ENCODE results near the gene KDM6A.
"Not testable (repeated sequence)": the region's sequence is repeated elsewhere in the genome, so short reads cannot be mapped to it uniquely, and the experiment has no call there.

The KDM6A gene

GRCh38 chrX:45110494-45110893, 237.5 kb downstream of the KDM6A start:
- Histone ChIP-seq H3K4me3 (ENCODE audit: low read depth in 1 of 5, low read length in 5 of 5) (no peak overlapping the region), H3K4me1 (ENCODE audit: control insufficient read depth in 5 of 5, insufficient read depth in 5 of 5, low read length in 5 of 5) (no peaks in the 10 kb centered on the region), H3K9ac (ENCODE audit: low read length in 5 of 5) (no peak overlapping the region), H3K36me3 (ENCODE audit: control insufficient read depth in 5 of 5, insufficient read depth in 5 of 5, low read length in 5 of 5) (peaks cover 21 to 63% (median 31%) of the 10 kb centered on the region in 5 donors), H3K9me3 (ENCODE audit: control insufficient read depth in 5 of 5, low read length in 5 of 5) (no peaks in the 10 kb centered on the region), H3K27ac (ENCODE audit: low read depth, low read length) (no peak overlapping the region), H3K27me3 (ENCODE audit: control insufficient read depth in 5 of 5, insufficient read depth in 4 of 5, low read length in 5 of 5) (no peaks in the 10 kb centered on the region)

- Histone ChIP-seq H3K36me3 (ENCODE audit: control insufficient read depth in 5 of 5, insufficient read depth in 5 of 5, low read length in 5 of 5) (no peaks in the 10 kb centered on the region), H3K27me3 (ENCODE audit: control insufficient read depth in 5 of 5, insufficient read depth in 4 of 5, low read length in 5 of 5) (peaks cover 0 to 7% (median 0%) of the 10 kb centered on the region in 5 donors), H3K27ac (ENCODE audit: low read depth, low read length) (no peak overlapping the region), H3K9ac (ENCODE audit: low read length in 5 of 5) (no peak overlapping the region), H3K4me3 (ENCODE audit: low read depth in 1 of 5, low read length in 5 of 5) (no peak overlapping the region), H3K4me1 (ENCODE audit: control insufficient read depth in 5 of 5, insufficient read depth in 5 of 5, low read length in 5 of 5) (no peaks in the 10 kb centered on the region), H3K9me3 (ENCODE audit: control insufficient read depth in 5 of 5, low read length in 5 of 5) (peaks cover 0 to 5% (median 4%) of the 10 kb centered on the region in 5 donors)
These were observed 253.2 kb downstream of the KDM6A start for GRCh38 chrX:45126158-45126557.

DNA sequence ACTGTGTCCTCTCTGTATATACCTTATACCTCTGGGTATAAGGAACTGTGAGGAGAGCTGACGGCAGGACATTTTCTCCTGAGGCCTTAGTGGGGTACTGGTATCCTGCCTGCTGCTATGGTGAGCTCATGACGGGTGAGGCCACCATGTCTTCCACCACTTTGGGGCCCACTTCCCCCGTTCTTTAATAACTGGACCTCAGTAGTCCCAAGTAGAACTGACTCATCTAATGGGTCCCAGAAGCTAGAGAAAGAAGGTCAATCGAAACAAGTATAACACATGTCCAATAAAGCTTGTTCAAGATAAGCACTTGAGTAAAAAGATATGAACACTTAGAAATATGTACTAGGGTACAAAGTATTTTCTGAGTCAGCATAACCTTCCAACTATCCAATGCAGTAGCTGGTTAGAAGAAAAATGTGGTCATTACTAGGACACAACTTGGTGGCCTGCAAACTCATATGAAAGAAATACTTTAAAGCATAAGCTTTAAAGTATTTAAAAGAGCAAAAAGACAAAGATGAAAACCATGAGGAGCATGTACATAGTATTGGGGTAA, 256.0 kb downstream of the KDM6A start:
- Histone ChIP-seq H3K36me3 (ENCODE audit: control insufficient read depth in 5 of 5, insufficient read depth in 5 of 5, low read length in 5 of 5) (no peaks in the 10 kb centered on the region), H3K9me3 (ENCODE audit: control insufficient read depth in 5 of 5, low read length in 5 of 5) (peaks cover 0 to 5% (median 4%) of the 10 kb centered on the region in 5 donors), H3K27ac (ENCODE audit: low read depth, low read length) (no peak overlapping the region), H3K4me3 (ENCODE audit: low read depth in 1 of 5, low read length in 5 of 5) (no peak overlapping the region), H3K4me1 (ENCODE audit: control insufficient read depth in 5 of 5, insufficient read depth in 5 of 5, low read length in 5 of 5) (peaks cover 0 to under 1% (median 0%) of the 10 kb centered on the region in 5 donors), H3K9ac (ENCODE audit: low read length in 5 of 5) (no peak overlapping the region), H3K27me3 (ENCODE audit: control insufficient read depth in 5 of 5, insufficient read depth in 4 of 5, low read length in 5 of 5) (peaks cover 0 to 7% (median 0%) of the 10 kb centered on the region in 5 donors)

DNA sequence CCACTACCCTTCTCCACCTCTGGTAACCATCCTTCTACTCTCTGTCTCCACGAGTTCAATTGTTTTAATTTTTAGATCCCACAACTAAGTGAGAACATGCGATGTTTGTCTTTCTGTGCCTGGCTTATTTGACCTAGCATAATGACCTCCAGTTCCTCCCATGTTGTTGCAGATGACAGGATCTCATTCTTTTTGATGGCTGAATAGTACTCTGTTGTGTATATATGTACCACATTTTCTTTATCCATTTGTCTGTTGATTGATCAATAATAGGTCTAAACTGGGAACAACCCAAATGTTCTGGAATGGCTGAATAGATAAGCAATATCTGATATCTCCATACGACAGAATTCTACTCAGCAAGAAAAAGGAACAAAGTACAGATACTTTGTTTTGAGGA, 260.5 kb downstream of the KDM6A start:
- no peak overlapping the region for H3K4me3 ChIP-seq (ENCODE audit: low read depth in 1 of 5, low read length in 5 of 5)
- H3K27me3 ChIP-seq (ENCODE audit: control insufficient read depth in 5 of 5, insufficient read depth in 4 of 5, low read length in 5 of 5), result peaks cover 0 to 7% (median 0%) of the 10 kb centered on the region in 5 donors
- H3K9ac ChIP-seq (ENCODE audit: low read length in 5 of 5), result no peak overlapping the region
- peaks cover 0 to 7% (median 0%) of the 10 kb centered on the region in 5 donors for H3K4me1 ChIP-seq (ENCODE audit: control insufficient read depth in 5 of 5, insufficient read depth in 5 of 5, low read length in 5 of 5)
- peaks cover 0 to 2% (median 0%) of the 10 kb centered on the region in 5 donors for H3K9me3 ChIP-seq (ENCODE audit: control insufficient read depth in 5 of 5, low read length in 5 of 5)
- no peaks in the 10 kb centered on the region for H3K36me3 ChIP-seq (ENCODE audit: control insufficient read depth in 5 of 5, insufficient read depth in 5 of 5, low read length in 5 of 5)
- H3K27ac ChIP-seq (ENCODE audit: low read depth, low read length), result no peak overlapping the region

GRCh38 chrX:45134315-45134731, 261.3 kb downstream of the KDM6A start:
- H3K27ac ChIP-seq (ENCODE audit: low read depth, low read length), result no peak overlapping the region
- H3K36me3 ChIP-seq (ENCODE audit: control insufficient read depth in 5 of 5, insufficient read depth in 5 of 5, low read length in 5 of 5), result no peaks in the 10 kb centered on the region
- peak overlapping the region in 1 of 5 donors; percentile 35 for H3K9ac ChIP-seq (ENCODE audit: low read length in 5 of 5)
- H3K4me3 ChIP-seq (ENCODE audit: low read depth in 1 of 5, low read length in 5 of 5), result no peak overlapping the region
- peaks cover 0 to 2% (median 0%) of the 10 kb centered on the region in 5 donors for H3K9me3 ChIP-seq (ENCODE audit: control insufficient read depth in 5 of 5, low read length in 5 of 5)
- H3K4me1 ChIP-seq (ENCODE audit: control insufficient read depth in 5 of 5, insufficient read depth in 5 of 5, low read length in 5 of 5), result peaks cover 0 to 7% (median 0%) of the 10 kb centered on the region in 5 donors
- H3K27me3 ChIP-seq (ENCODE audit: control insufficient read depth in 5 of 5, insufficient read depth in 4 of 5, low read length in 5 of 5), result no peaks in the 10 kb centered on the region

GRCh38 chrX:45134775-45135174, 261.8 kb downstream of the KDM6A start:
- H3K9me3 ChIP-seq (ENCODE audit: control insufficient read depth in 5 of 5, low read length in 5 of 5), result peaks cover 0 to 2% (median 0%) of the 10 kb centered on the region in 5 donors
- peak overlapping the region in 1 of 5 donors; percentile 2 for H3K9ac ChIP-seq (ENCODE audit: low read length in 5 of 5)
- peaks cover 0 to 7% (median 0%) of the 10 kb centered on the region in 5 donors for H3K4me1 ChIP-seq (ENCODE audit: control insufficient read depth in 5 of 5, insufficient read depth in 5 of 5, low read length in 5 of 5)
- no peak overlapping the region for H3K4me3 ChIP-seq (ENCODE audit: low read depth in 1 of 5, low read length in 5 of 5)
- no peaks in the 10 kb centered on the region for H3K36me3 ChIP-seq (ENCODE audit: control insufficient read depth in 5 of 5, insufficient read depth in 5 of 5, low read length in 5 of 5)
- H3K27ac ChIP-seq (ENCODE audit: low read depth, low read length), result no peak overlapping the region
- no peaks in the 10 kb centered on the region for H3K27me3 ChIP-seq (ENCODE audit: control insufficient read depth in 5 of 5, insufficient read depth in 4 of 5, low read length in 5 of 5)

- not testable (repeated sequence) for H3K4me1 ChIP-seq (ENCODE audit: control insufficient read depth in 5 of 5, insufficient read depth in 5 of 5, low read length in 5 of 5); H3K4me3 ChIP-seq (ENCODE audit: low read depth in 1 of 5, low read length in 5 of 5); H3K9ac ChIP-seq (ENCODE audit: low read length in 5 of 5); H3K36me3 ChIP-seq (ENCODE audit: control insufficient read depth in 5 of 5, insufficient read depth in 5 of 5, low read length in 5 of 5); H3K27ac ChIP-seq (ENCODE audit: low read depth, low read length); H3K9me3 ChIP-seq (ENCODE audit: control insufficient read depth in 5 of 5, low read length in 5 of 5); H3K27me3 ChIP-seq (ENCODE audit: control insufficient read depth in 5 of 5, insufficient read depth in 4 of 5, low read length in 5 of 5)
These were observed 262.5 kb downstream of the KDM6A start for GRCh38 chrX:45135391-45136075.

- Histone ChIP-seq H3K9ac (ENCODE audit: low read length in 5 of 5) (no peak overlapping the region), H3K27ac (ENCODE audit: low read depth, low read length) (no peak overlapping the region), H3K9me3 (ENCODE audit: control insufficient read depth in 5 of 5, low read length in 5 of 5) (no peaks in the 10 kb centered on the region), H3K27me3 (ENCODE audit: control insufficient read depth in 5 of 5, insufficient read depth in 4 of 5, low read length in 5 of 5) (no peaks in the 10 kb centered on the region), H3K4me3 (ENCODE audit: low read depth in 1 of 5, low read length in 5 of 5) (no peak overlapping the region), H3K4me1 (ENCODE audit: control insufficient read depth in 5 of 5, insufficient read depth in 5 of 5, low read length in 5 of 5) (peaks cover 0 to 7% (median 0%) of the 10 kb centered on the region in 5 donors), H3K36me3 (ENCODE audit: control insufficient read depth in 5 of 5, insufficient read depth in 5 of 5, low read length in 5 of 5) (no peaks in the 10 kb centered on the region)
These were observed 264.5 kb downstream of the KDM6A start for GRCh38 chrX:45137531-45137930.

DNA sequence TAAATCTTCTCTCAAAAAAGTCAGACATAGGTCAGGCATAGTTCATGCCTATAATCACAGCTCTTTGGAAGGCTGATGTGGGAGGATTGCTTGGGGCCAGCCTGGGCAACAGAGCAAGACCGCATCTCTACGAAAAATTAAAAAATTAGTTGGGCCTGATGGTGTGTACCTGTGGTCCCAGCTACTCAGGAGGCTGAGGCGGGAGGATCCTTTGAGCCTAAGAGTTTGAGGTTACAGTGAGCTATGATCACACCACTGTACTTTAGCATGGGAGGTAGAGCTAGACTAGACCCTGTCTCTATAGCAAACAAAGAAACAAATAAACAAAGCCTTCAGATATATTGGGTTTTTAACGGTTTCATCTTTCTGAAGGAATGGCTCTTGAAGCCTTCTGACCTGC, 265.5 kb downstream of the KDM6A start:
- no peaks in the 10 kb centered on the region for H3K27me3 ChIP-seq (ENCODE audit: control insufficient read depth in 5 of 5, insufficient read depth in 4 of 5, low read length in 5 of 5)
- no peak overlapping the region for H3K9ac ChIP-seq (ENCODE audit: low read length in 5 of 5)
- no peaks in the 10 kb centered on the region for H3K36me3 ChIP-seq (ENCODE audit: control insufficient read depth in 5 of 5, insufficient read depth in 5 of 5, low read length in 5 of 5)
- no peak overlapping the region for H3K4me3 ChIP-seq (ENCODE audit: low read depth in 1 of 5, low read length in 5 of 5)
- peaks cover 0 to 7% (median 0%) of the 10 kb centered on the region in 5 donors for H3K4me1 ChIP-seq (ENCODE audit: control insufficient read depth in 5 of 5, insufficient read depth in 5 of 5, low read length in 5 of 5)
- no peaks in the 10 kb centered on the region for H3K9me3 ChIP-seq (ENCODE audit: control insufficient read depth in 5 of 5, low read length in 5 of 5)
- H3K27ac ChIP-seq (ENCODE audit: low read depth, low read length), result no peak overlapping the region

GRCh38 chrX:45140812-45141211, 267.8 kb downstream of the KDM6A start:
- Histone ChIP-seq H3K4me3 (ENCODE audit: low read depth in 1 of 5, low read length in 5 of 5) (no peak overlapping the region), H3K9ac (ENCODE audit: low read length in 5 of 5) (no peak overlapping the region), H3K27ac (ENCODE audit: low read depth, low read length) (no peak overlapping the region), H3K9me3 (ENCODE audit: control insufficient read depth in 5 of 5, low read length in 5 of 5) (no peaks in the 10 kb centered on the region), H3K4me1 (ENCODE audit: control insufficient read depth in 5 of 5, insufficient read depth in 5 of 5, low read length in 5 of 5) (no peaks in the 10 kb centered on the region), H3K27me3 (ENCODE audit: control insufficient read depth in 5 of 5, insufficient read depth in 4 of 5, low read length in 5 of 5) (peaks cover 0 to 4% (median 3%) of the 10 kb centered on the region in 5 donors), H3K36me3 (ENCODE audit: control insufficient read depth in 5 of 5, insufficient read depth in 5 of 5, low read length in 5 of 5) (no peaks in the 10 kb centered on the region)

Data from subcutaneous abdominal adipose tissue (tissue), 5 donors.